Epithelial cell of proximal tubule (primary cell): ENCODE measurements around the gene KIF1B. TPM values are rescaled to one million over a fixed set of nuclear protein-coding genes. Genes with fewer than 3 reads are reported as not detected.
A peak's percentile ranks its signal among the peaks of the same experiment; 100 is the strongest.
"Not testable (repeated sequence)": the region's sequence is repeated elsewhere in the genome, so short reads cannot be mapped to it uniquely, and the experiment has no call there.

Experiments used
- DNase-seq: peaks from one replicate; pipeline ENCODE4 v3.0.0-alpha.2; 2011; ENCODE audit warnings: low read depth
- H3K4me3 ChIP-seq: 2 replicates; pipeline ENCODE4 v1.5.1; 2011; ENCODE audit warnings: low read depth, mild to moderate bottlenecking, low read length
- total RNA-seq: library from RNA; depleted of rRNA; stranded (reverse); fragments of >200 nt; gene quantifications from 2 replicates; pipeline ENCODE4 v1.2.3, GENCODE V29; 2015
- TF ChIP-seq, protein P1 (sequence below): conservative IDR thresholded peaks from 2 replicates; pipeline ENCODE4 v1.5.1; 2012; ENCODE audit warnings: low read depth, mild to moderate bottlenecking, low read length

The KIF1B gene
- total RNA-seq, 1 donor from 2014 or later: 20.9 TPM

GRCh38 chr1:10377365-10378029 lies 167.1 kb downstream of the KIF1B start:
- not testable (repeated sequence) for H3K4me3 ChIP-seq, DNase-seq
- TF ChIP-seq, protein P1, sequence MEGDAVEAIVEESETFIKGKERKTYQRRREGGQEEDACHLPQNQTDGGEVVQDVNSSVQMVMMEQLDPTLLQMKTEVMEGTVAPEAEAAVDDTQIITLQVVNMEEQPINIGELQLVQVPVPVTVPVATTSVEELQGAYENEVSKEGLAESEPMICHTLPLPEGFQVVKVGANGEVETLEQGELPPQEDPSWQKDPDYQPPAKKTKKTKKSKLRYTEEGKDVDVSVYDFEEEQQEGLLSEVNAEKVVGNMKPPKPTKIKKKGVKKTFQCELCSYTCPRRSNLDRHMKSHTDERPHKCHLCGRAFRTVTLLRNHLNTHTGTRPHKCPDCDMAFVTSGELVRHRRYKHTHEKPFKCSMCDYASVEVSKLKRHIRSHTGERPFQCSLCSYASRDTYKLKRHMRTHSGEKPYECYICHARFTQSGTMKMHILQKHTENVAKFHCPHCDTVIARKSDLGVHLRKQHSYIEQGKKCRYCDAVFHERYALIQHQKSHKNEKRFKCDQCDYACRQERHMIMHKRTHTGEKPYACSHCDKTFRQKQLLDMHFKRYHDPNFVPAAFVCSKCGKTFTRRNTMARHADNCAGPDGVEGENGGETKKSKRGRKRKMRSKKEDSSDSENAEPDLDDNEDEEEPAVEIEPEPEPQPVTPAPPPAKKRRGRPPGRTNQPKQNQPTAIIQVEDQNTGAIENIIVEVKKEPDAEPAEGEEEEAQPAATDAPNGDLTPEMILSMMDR: peak; percentile 65

- TF ChIP-seq, protein P1: no peak
- DNase-seq: no peak
- H3K4me3 ChIP-seq: no peak overlapping the region
These were observed 167.9 kb downstream of the KIF1B start for GRCh38 chr1:10378081-10378841.

- TF ChIP-seq, protein P1: no peak
- no peak for DNase-seq
- no peak overlapping the region for H3K4me3 ChIP-seq
These were observed 168.8 kb downstream of the KIF1B start for GRCh38 chr1:10379101-10379620.

- no peak overlapping the region for H3K4me3 ChIP-seq
- TF ChIP-seq, protein P1: no peak
- no peak for DNase-seq
These were observed 169.3 kb downstream of the KIF1B start for GRCh38 chr1:10379676-10380075.

DNA sequence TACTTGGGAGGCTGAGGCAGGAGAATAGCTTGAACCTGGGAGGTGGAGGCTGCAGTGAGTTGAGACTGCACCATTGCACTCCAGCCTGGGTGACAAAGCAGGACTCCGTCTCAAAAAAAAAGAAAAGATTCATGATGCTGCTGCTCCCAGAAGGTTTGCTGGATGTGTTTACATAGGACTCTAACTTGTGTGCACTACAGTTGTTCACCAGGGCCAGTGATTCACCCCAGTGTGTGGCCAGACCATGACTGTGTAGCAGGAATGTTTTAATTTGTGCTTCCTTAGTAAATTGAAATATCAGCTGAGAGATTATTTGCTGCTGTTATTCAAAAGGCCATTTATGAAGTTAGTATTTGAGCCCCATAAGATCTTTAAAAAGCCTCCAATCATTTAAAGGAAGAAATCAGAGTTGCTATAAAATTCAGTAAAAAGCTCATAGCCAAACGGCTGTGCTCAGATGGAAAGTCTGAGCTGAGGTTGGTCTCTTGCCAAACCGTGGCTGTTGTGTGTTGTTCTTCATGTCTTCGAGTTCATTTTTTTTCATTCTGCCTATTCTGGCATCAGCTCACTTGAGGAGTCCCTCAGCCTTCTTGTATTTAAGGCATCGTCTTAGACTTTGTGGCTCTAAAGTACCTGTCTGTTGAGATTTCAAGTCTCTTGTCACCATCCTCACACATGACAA lies 170.4 kb downstream of the KIF1B start:
- TF ChIP-seq, protein P1: no peak
- no peak overlapping the region for H3K4me3 ChIP-seq
- no peak for DNase-seq

- TF ChIP-seq, protein P1: no peak
- H3K4me3 ChIP-seq: no peak overlapping the region
- no peak for DNase-seq
These were observed 173.3 kb downstream of the KIF1B start for GRCh38 chr1:10383630-10384029.
